ENCODE results near the gene DTNB. TPM values are rescaled to one million over a fixed set of nuclear protein-coding genes. Genes with fewer than 3 reads are reported as not detected.
"Not testable (repeated sequence)": the region's sequence is repeated elsewhere in the genome, so short reads cannot be mapped to it uniquely, and the experiment has no call there.

DTNB gene
- total and polyA plus RNA-seq, 2 experiments from 2014 or later = 10.3 to 13.9 TPM

DNA sequence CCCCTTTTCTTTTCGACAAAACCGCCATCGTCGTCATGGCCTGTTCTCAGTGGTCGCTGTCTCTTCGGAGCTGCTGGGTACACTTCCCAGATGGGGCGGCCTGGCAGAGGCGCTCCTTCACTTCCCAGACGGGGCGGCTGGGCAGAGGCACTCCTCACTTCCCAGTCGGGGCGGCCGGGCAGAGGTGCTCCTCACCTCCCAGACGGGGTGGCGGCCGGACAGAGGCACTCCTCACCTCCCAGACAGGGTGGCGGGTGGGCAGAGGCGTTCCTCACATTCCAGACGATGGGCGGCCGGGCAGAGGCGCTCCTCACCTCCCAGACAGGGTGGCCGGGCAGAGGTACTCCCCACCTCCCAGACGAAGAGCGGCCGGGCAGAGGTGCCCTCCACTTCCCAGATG lies 138.9 kb downstream of the DTNB start:
- Histone ChIP-seq H3K27me3 (no peaks in the 10 kb centered on the region), H3K4me2 (no peak overlapping the region), H3K9me2 (replicated peaks; ENCODE audit: insufficient read depth) (no peaks in the 10 kb centered on the region), H3K79me2 (no peaks in the 10 kb centered on the region), H3K36me3 (replicated peaks; ENCODE audit: insufficient read depth, low read depth) (no peaks in the 10 kb centered on the region), H3K4me3 (no peak overlapping the region), H3K9me3 (ENCODE audit: low read depth) (no peaks in the 10 kb centered on the region), H3K27ac (no peak overlapping the region), H3K4me1 (ENCODE audit: insufficient read depth) (no peaks in the 10 kb centered on the region), H4K20me1 (ENCODE audit: insufficient read depth, poor library complexity, severe bottlenecking) (no peaks in the 10 kb centered on the region), H2AFZ (no peak overlapping the region)
- no peak for DNase-seq (ENCODE audit: low spot score)
- TF ChIP-seq CTCF (IDR thresholded peaks at IDR 0.05; ENCODE audit: poor library complexity) (no peak), EZH2phosphoT487 (IDR thresholded peaks at IDR 0.05; ENCODE audit: low read depth, severe bottlenecking, unreplicated experiment) (no peak), EZH2 (IDR thresholded peaks at IDR 0.05; ENCODE audit: borderline replicate concordance) (no peak)
- 95% methylated on average over 22 of the region's 26 CpGs for WGBS (ENCODE audit: low lambda C conversion rate, missing lambda C conversion rate)

DNA sequence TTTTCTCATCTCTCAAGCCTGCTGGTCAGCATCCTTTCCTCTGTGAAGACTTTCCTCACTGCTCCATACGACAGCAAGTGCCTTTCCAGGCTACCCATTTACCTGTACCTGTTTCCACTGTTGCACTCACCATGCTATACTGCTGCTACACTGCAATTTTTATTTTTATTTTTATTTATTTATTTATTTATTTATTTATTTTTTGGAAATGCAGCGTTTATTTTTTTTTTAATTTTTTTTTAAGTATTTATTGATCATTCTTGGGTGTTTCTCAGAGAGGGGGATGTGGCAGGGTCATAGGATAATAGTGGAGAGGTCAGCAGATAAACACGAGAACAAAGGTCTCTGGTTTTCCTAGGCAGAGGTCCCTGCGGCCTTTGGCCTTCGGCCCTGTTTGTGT lies 139.6 kb downstream of the DTNB start:
- not testable (repeated sequence) for H3K36me3 ChIP-seq (replicated peaks; ENCODE audit: insufficient read depth, low read depth)

GRCh38 chr2:25532521-25532920 lies 140.9 kb downstream of the DTNB start:
- no peaks in the 10 kb centered on the region for H3K9me3 ChIP-seq (ENCODE audit: low read depth)
- no peak for DNase-seq (ENCODE audit: low spot score)
- no peak for TF ChIP-seq EZH2phosphoT487 (IDR thresholded peaks at IDR 0.05; ENCODE audit: low read depth, severe bottlenecking, unreplicated experiment)
- TF ChIP-seq CTCF (IDR thresholded peaks at IDR 0.05; ENCODE audit: poor library complexity) = no peak
- TF ChIP-seq EZH2 (IDR thresholded peaks at IDR 0.05; ENCODE audit: borderline replicate concordance) = no peak
- no peak overlapping the region for H3K27ac ChIP-seq
- no peaks in the 10 kb centered on the region for H3K36me3 ChIP-seq (replicated peaks; ENCODE audit: insufficient read depth, low read depth)
- no peak overlapping the region for H3K4me2 ChIP-seq
- 84% methylated on average over 2 of the region's 2 CpGs for WGBS (ENCODE audit: low lambda C conversion rate, missing lambda C conversion rate)
- no peaks in the 10 kb centered on the region for H3K79me2 ChIP-seq
- H3K4me3 ChIP-seq = no peak overlapping the region
- H2AFZ ChIP-seq = no peak overlapping the region
- H3K4me1 ChIP-seq (ENCODE audit: insufficient read depth) = no peaks in the 10 kb centered on the region
- no peaks in the 10 kb centered on the region for H4K20me1 ChIP-seq (ENCODE audit: insufficient read depth, poor library complexity, severe bottlenecking)
- no peaks in the 10 kb centered on the region for H3K9me2 ChIP-seq (replicated peaks; ENCODE audit: insufficient read depth)
- H3K27me3 ChIP-seq = no peaks in the 10 kb centered on the region

More for the DNA sequence above, 139.6 kb downstream of the DTNB start:
- H3K9me2 ChIP-seq (replicated peaks; ENCODE audit: insufficient read depth); H3K4me2 ChIP-seq; H3K9me3 ChIP-seq (ENCODE audit: low read depth); H3K27me3 ChIP-seq; H3K4me1 ChIP-seq (ENCODE audit: insufficient read depth); DNase-seq (ENCODE audit: low spot score); H4K20me1 ChIP-seq (ENCODE audit: insufficient read depth, poor library complexity, severe bottlenecking); H3K4me3 ChIP-seq; H2AFZ ChIP-seq; H3K79me2 ChIP-seq; H3K27ac ChIP-seq: not testable (repeated sequence)
- WGBS (ENCODE audit: low lambda C conversion rate, missing lambda C conversion rate) = 90% methylated on average over 5 of the region's 5 CpGs

DNA sequence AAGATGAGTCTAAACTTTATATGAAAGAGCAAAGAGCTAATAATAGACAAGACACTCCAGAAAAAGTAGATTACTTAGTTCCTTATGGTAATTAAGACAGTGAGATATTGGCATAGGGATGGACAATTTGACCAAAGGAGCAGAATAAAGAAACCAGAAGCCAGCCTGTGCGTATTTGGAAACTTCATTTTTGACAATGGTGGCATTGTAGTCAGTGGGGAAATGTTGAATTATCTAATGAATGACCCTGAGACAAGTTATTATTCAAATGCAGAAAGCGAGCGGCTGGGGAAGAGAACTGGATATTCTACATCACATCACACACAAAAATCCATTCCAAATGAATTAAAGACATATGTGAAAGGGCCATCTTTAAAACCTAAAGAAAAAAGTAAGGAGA lies 144.3 kb downstream of the DTNB start:
- Histone ChIP-seq H3K79me2 (no peaks in the 10 kb centered on the region), H3K9me3 (ENCODE audit: low read depth) (no peaks in the 10 kb centered on the region), H3K36me3 (replicated peaks; ENCODE audit: insufficient read depth, low read depth) (no peaks in the 10 kb centered on the region), H3K27me3 (no peaks in the 10 kb centered on the region), H3K9me2 (replicated peaks; ENCODE audit: insufficient read depth) (no peaks in the 10 kb centered on the region), H3K4me1 (ENCODE audit: insufficient read depth) (no peaks in the 10 kb centered on the region), H2AFZ (no peak overlapping the region), H4K20me1 (ENCODE audit: insufficient read depth, poor library complexity, severe bottlenecking) (no peaks in the 10 kb centered on the region), H3K4me3 (no peak overlapping the region), H3K27ac (no peak overlapping the region), H3K4me2 (no peak overlapping the region)
- 98% methylated on average over 3 of the region's 3 CpGs for WGBS (ENCODE audit: low lambda C conversion rate, missing lambda C conversion rate)
- TF ChIP-seq CTCF (IDR thresholded peaks at IDR 0.05; ENCODE audit: poor library complexity) = no peak
- TF ChIP-seq EZH2 (IDR thresholded peaks at IDR 0.05; ENCODE audit: borderline replicate concordance) = no peak
- TF ChIP-seq EZH2phosphoT487 (IDR thresholded peaks at IDR 0.05; ENCODE audit: low read depth, severe bottlenecking, unreplicated experiment) = no peak
- no peak for DNase-seq (ENCODE audit: low spot score)
